LNCaP clone FGC (cell line): ENCODE data around the gene DENND5B.
"Not testable (repeated sequence)": the region's sequence is repeated elsewhere in the genome, so short reads cannot be mapped to it uniquely, and the experiment has no call there.

Source experiments
- DNase-seq: peaks from one replicate; pipeline ENCODE4 v3.0.0-alpha.2; 2011; ENCODE audit warnings: low read depth
- H3K4me3 ChIP-seq: 2 replicates; pipeline ENCODE4 v1.5.1; 2011; ENCODE audit warnings: mild to moderate bottlenecking, low read depth, low read length, control low read depth
- TF ChIP-seq, protein P1 (sequence below): IDR thresholded peaks from 2 replicates; pipeline ENCODE4 v1.5.1; 2012; ENCODE audit warnings: mild to moderate bottlenecking; ENCODE audit not compliant: control insufficient read depth, insufficient read depth; ENCODE audit errors: extremely low read depth

DENND5B gene

DNA sequence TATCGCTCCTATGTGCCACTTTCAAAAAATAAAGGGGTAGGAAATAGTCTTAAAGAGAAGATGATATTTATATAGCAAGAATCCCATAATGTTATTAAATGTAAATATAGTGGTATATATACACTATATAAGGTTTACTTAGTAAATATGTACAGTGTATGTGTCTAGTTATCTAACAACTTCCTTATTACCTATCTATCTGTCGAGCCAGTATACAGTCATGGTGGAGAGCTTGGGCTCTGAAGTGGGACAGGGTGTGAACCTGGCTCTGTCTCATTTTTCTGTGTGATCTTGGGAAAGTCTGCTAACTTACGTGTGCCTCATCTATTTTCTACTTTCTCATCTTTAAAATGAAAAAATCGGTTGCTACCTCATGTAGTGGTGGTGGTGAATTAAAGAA lies 202.2 kb downstream of the DENND5B start:
- peak; percentile 40 for DNase-seq
- TF ChIP-seq, protein P1, sequence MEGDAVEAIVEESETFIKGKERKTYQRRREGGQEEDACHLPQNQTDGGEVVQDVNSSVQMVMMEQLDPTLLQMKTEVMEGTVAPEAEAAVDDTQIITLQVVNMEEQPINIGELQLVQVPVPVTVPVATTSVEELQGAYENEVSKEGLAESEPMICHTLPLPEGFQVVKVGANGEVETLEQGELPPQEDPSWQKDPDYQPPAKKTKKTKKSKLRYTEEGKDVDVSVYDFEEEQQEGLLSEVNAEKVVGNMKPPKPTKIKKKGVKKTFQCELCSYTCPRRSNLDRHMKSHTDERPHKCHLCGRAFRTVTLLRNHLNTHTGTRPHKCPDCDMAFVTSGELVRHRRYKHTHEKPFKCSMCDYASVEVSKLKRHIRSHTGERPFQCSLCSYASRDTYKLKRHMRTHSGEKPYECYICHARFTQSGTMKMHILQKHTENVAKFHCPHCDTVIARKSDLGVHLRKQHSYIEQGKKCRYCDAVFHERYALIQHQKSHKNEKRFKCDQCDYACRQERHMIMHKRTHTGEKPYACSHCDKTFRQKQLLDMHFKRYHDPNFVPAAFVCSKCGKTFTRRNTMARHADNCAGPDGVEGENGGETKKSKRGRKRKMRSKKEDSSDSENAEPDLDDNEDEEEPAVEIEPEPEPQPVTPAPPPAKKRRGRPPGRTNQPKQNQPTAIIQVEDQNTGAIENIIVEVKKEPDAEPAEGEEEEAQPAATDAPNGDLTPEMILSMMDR = no peak
- peak overlapping the region; percentile 1; the same call in 1 of the 2 replicates for H3K4me3 ChIP-seq

DNA sequence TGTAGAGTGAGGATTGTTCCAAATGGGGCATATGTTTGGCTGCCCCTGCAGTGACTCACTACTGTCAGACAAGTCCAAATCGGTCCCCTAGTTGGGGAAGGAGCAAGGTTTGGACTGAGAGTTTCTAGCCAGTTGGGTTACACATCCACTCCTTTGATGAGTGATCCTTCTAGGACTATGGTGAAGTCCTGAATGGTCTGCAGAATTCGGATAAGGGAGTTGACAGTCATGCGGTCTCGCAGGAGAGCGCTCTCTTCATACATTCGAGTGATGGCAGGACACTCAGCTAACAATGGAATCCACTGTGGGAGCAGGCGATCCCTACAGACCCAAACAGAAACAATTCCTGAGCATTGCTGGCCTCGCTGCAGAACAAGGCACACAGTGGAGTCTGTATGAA lies 203.5 kb downstream of the DENND5B start:
- DNase-seq = no peak
- no peak overlapping the region for H3K4me3 ChIP-seq
- TF ChIP-seq, protein P1 = no peak

DNA sequence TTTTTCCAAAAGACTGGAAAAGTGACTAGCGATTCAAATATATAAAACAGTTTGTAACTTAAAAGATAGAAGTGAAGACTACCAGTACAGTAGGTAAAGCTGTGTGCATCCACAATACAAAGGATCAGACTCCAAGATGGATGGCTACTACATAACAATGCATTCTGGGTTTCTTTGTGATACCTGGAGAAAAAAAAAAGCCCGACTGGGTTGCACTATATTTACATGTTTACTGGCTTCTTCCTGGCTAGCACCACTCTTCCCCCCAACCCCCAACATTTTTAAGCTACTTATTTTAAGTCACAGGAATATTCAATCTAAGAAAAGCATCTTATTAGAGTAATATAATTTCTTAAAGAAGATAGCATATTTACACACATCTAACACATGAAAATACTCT lies 203.9 kb downstream of the DENND5B start:
- TF ChIP-seq, protein P1 = no peak
- no peak overlapping the region for H3K4me3 ChIP-seq
- no peak for DNase-seq

DNA sequence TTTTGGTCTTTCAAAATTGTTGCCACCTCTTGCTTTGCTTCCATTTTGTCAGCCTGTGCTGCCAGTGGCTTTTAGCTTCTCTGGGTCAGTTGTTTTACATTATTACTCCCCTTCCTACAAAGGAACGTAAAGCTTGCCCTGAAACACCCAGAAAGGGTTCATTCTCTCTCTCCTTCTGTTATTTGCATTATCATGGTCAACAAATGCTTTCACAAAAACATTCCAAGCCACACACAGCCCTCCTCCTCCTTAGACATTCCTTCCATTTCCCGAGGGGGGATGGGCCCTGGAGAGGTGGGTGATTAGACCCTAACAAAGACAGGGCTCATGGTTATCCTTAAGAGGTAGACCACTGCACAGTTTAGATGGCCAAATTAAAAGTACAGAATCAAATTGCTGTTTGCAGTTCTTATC lies 204.6 kb downstream of the DENND5B start:
- no peak overlapping the region for H3K4me3 ChIP-seq
- TF ChIP-seq, protein P1 = no peak
- DNase-seq = no peak

DNA sequence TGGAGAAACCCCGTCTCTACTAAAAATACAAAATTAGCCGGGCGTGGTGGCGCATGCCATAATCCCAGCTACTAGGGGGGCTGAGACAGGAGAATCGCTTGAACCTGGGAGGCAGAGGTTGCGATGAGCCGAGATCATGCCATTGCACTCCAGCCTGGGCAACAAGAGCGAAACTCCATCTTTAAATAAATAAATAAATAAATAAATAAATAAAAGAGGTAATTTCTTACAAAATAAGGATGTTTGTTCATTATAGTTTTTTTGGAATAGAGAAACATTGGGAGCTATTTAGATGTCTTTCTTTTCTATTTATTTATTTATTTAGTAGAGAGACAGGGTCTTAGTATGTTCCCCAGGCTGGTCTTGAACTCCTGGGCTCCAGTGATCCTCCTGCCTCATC lies 213.7 kb downstream of the DENND5B start:
- not testable (repeated sequence) for DNase-seq, H3K4me3 ChIP-seq

DNA sequence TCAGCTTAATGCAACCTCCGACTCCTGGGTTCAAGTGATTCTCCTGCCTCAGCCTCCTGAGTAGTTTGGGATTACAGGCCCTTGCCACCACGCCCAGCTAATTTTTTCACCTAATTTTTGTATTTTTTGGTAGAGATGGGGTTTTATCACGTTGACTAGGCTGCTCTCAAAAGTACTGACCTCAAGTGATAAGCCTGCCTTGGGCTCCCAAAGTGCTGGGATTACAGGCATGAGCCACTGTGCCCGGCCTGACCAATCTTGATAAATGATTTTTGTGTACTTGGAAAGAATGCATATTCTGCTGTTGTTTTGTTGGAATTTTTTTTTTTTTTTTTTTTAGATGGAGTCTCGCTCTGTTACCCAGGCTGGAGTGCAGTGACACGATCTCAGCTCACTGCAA lies 215.5 kb downstream of the DENND5B start:
- H3K4me3 ChIP-seq, DNase-seq: not testable (repeated sequence)

DNA sequence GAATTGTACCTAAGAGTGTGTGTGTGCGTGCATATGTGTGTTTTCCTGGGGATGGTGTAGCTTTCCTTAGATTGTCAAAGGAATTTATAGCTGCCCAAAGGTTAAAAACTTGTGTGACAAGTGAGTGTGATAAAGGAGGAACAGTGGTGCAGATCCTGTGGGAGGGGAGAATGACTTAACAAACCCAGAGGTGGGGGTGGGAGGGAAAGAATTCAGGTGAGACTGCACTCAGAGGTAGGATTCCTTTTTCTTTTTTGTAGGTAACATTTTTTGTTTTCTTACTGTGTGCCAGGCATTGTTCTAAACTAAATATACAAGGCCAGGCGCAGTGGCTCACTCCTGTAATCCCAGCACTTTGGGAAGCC lies 219.7 kb downstream of the DENND5B start:
- TF ChIP-seq, protein P1 = no peak
- H3K4me3 ChIP-seq = no peak overlapping the region
- DNase-seq = no peak

DNA sequence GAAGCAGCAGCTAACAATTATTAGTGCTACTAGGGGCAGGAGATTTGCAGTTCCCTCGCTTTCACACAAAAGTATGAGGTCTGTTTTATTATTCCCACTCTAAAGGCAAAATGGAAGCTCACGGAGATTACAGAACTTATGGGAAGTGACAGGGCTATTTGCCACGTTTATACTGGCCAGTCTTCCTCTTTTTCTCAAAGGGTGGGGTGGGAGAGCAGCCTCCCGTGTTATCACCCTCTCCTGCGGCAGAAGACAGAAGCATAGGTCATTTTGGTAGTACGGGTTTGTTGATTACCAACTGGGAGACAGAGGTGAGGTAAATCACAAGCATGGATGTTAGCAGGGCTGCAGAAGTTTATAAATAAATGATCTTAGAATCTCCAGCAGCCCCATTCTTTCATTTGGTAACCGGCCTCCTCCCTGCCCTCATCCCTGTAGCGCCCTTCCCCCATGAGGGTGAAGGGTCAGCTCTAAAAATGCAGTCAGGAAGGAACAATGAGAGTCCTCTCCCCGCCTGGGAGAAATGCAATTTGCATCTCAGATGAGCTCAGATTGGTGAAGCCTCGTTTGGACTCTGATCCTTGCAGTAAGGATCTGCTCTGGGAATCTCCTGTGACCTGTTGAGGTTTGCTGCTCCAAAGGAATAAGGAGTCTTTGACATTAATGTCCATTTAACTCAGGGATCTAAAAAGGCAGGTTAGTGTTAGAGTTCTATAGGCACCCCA lies 220.2 kb downstream of the DENND5B start:
- TF ChIP-seq, protein P1 = no peak
- DNase-seq = no peak
- no peak overlapping the region for H3K4me3 ChIP-seq
